Occipital lobe (tissue), 2 donors: ENCODE results near the gene SLC50A1. TPM values are rescaled to one million over a fixed set of nuclear protein-coding genes. Genes with fewer than 3 reads are reported as not detected.

ENCODE experiments used
- DNase-seq: peaks from one replicate; lab custom pipeline; 2025; lab: John Stamatoyannopoulos, UW
- total RNA-seq: library from RNA; depleted of rRNA; stranded (reverse); fragments of >200 nt; gene quantifications from one replicate; pipeline ENCODE4 v1.2.3, GENCODE V29; 2014

Gene SLC50A1
- total RNA-seq, 1 donor from 2014 or later, result 6.2 TPM

DNA sequence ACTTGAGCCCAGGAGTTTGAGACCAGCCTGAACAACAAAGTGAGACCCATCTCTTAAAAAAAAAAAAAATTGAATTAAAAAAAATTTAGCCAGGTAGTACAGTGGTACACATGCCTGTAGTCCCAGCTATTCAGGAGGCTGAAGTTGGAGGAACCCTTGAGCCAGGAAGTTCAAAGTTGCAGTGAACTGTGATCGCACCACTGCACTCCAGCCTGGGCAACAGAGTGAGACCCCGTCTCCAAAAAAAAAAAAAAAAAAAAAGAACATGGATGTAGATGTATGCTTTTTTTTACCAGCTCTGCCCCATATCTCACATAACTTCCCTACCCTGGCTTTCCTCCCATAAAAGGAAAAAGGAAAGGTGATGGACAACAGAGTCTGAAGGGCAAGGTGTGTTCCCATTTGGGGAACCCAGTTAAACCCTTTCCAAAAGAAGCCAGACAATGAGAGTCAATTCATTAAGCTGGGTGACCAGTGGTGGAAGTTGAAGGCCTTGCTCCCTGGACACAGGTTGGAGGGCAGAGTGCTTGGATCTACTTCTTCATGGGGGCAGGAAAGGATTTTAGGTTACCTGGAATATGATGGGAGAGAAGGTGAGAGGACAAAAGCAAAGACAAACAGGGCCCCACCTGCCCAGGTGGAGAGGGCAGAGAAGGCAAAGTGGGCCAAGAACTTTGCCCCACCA lies 34.6 kb downstream of the SLC50A1 start:
- no peak for DNase-seq

GRCh38 chr1:155170806-155171205 lies 35.2 kb downstream of the SLC50A1 start:
- no peak for DNase-seq

GRCh38 chr1:155171836-155172731 lies 36.4 kb downstream of the SLC50A1 start:
- no peak for DNase-seq

DNA sequence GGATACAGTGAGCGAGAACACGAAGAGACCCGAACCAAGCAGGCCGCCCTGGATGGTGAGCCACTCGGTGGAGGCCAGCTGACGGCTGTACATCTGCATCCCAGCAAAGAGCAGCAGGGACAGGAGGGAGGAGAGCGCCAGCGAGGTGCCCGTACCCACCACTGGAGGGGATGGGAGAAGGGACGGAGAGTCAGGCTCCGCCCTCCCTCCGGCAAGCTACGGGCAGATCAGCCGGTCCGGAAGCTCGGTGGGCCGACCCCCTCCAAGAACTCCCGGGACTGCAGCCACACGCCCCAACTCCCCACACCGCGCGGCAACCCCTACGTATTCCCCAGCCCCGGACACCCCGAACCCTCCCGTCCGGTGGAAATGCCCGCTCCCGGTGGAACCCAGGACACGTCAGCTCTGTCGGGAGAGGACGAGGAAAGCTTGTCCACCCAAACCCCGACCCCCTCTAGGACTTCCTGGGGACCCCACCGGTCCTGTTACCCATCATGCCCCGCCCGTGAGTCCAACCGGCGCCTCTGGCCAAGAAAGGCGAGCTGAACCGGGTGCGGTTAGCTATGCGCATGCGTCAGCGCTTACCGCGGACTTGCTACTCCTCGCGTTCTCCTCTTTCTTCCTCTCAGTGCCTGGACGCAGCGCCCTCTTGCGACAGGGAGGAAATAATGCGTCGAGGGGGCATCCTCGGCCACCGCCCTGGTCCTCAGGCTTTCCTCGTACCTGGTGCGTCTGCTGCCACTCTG lies 37.3 kb downstream of the SLC50A1 start, which contains the start of gene KRTCAP2:
Gene KRTCAP2 (minus strand): TSS at position 573 of the 746 bp plus-strand sequence. CDS start 80 bp downstream, at position 493.
- peak; percentile 91 for DNase-seq

- DNase-seq, result peak; percentile 69
Measured at GRCh38 chr1:155173478-155174323, 38.0 kb downstream of the SLC50A1 start, which contains the start of gene TRIM46. Gene TRIM46 (plus strand): TSS chr1:155173849. CDS start chr1:155173967, 118 bp downstream.

GRCh38 chr1:155174324-155175280 lies 39.0 kb downstream of the SLC50A1 start:
- DNase-seq, result no peak

DNA sequence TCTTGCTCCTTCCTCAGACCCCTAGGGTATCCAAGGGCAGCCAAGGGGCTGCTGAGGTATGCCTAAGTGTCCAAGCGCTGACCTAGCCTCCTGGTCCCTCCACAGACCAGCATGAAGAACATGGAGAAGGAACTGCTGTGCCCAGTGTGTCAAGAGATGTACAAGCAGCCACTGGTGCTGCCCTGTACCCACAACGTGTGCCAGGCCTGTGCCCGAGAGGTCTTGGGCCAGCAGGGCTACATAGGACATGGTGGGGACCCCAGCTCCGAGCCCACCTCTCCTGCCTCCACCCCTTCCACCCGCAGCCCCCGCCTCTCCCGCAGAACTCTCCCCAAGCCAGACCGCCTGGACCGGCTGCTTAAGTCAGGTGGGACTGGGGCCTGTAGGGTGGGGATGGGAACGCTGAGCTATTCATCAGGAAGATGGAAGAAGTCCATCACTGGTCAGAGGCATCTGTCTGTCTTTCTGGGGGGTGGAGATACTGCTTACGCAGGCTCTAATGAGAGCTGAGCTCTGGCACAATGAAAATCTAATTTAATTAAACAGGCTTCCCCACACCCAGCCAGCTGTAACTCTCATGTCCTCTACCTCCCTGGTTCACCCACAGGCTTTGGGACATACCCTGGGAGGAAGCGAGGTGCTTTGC lies 39.8 kb downstream of the SLC50A1 start:
- no peak for DNase-seq

DNA sequence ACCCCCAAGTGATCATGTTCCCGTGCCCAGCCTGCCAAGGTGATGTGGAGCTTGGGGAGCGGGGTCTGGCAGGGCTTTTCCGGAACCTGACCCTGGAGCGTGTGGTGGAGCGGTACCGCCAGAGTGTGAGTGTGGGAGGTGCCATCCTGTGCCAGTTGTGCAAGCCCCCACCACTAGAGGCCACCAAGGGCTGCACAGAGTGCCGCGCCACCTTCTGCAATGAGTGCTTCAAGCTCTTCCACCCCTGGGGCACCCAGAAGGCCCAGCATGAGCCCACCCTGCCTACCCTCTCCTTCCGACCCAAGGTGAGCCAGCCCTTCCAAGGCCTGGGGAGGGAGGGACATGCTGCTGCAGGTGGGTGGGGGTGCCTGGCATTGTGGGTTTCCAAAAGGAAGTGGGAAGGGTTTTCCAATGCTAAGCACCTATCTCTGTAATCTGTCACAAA lies 40.3 kb downstream of the SLC50A1 start:
- DNase-seq, result no peak

- peak; percentile 58 for DNase-seq
Measured at GRCh38 chr1:155176544-155177071, 41.0 kb downstream of the SLC50A1 start.

GRCh38 chr1:155177192-155177917 lies 41.7 kb downstream of the SLC50A1 start:
- no peak for DNase-seq

DNA sequence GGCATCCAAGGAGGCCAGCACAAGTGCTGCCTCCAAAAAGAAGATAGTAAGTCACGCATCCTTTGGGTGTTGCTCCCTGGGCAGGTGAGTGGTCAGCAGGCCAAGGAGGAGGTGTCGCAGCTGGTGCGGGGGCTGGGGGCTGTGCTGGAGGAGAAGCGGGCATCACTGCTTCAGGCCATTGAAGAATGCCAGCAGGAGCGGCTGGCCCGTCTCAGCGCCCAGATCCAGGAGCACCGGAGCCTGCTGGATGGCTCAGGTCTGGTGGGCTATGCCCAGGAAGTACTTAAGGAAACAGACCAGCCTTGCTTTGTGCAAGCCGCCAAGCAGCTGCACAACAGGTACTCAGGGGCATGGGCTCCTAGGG lies 42.2 kb downstream of the SLC50A1 start:
- DNase-seq, result no peak

GRCh38 chr1:155178441-155179111 lies 42.9 kb downstream of the SLC50A1 start:
- DNase-seq, result no peak

GRCh38 chr1:155179112-155180031 lies 43.7 kb downstream of the SLC50A1 start:
- no peak for DNase-seq

DNA sequence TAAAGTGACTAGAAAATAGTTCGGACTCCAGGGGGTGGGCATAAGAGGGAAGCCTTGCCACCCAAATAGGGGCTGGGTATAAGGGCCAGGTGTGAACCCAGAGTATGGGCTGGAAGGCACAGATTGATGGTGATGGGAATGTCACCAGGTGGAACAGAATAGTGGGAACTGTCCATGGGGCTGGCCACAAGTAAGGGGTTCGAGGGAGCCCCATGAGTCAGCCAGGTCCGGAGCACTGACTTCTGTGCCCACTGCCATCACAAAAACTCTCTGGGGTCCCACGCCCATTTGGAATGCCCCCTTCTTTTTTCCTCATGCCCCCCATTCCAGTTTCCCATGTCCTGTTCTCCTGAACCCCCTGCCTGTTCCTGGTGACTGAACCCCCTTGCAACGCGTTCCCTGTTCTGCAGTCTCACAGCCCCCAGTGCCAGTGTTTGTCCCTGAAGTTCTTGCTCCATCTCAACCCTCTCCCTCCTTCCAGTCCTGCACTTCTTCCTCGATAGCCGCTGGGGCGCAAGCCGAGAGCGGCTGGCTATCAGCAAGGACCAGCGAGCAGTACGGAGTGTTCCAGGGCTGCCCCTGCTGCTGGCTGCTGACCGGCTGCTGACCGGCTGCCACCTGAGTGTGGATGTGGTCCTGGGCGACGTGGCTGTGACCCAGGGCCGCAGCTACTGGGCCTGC lies 45.9 kb downstream of the SLC50A1 start:
- DNase-seq, result no peak

- no peak for DNase-seq
Measured at GRCh38 chr1:155182052-155182550, 46.4 kb downstream of the SLC50A1 start.

GRCh38 chr1:155183775-155184221 lies 48.1 kb downstream of the SLC50A1 start:
- DNase-seq, result no peak
